COLO668 (cell line): ENCODE measurements around the gene PDZD8.

Experiments
- DNase-seq: peaks from one replicate; lab custom pipeline; 2025; ENCODE audit not compliant: unreplicated experiment; lab: John Stamatoyannopoulos, UW

The PDZD8 gene

DNA sequence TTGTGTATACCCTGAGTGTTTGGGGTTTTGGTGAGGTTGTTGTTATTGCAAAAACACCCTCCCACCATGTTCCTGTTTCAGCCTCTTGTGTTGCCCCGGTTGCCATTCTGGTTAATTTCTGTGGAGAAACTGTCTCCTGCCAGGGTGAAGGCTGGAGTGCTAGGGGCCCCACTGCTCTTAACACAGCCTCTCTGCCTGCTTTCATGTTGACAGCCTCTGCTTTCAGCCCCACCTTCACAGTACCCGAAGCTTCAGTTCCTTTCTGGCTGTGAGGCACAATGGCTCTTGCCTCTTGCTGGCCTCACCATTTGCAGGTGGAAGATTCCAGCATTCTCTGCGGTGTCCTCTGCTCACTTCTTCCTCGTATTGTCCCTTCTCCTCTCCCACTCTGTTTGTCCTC lies 115.2 kb downstream of the PDZD8 start:
- no peak for DNase-seq

DNA sequence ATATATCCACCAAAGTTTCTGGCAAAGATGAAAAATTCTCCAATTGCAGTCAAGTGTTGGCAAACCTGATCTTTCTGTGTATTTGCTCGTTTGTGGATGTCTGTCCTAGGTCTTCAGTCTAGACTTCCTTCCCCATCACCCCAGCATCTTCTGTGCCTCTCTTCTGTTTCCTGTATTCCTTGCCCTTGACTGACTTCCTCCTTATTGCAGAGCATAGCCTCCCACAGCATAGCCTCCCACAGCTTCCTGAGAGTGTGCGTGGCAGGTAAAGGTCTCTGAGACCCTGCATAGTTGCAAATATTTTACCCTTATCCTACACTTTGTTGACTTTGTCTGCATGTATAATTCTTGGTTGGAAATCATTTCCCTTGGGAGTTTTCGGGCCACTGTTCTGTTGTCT lies 116.0 kb downstream of the PDZD8 start:
- DNase-seq, result no peak

DNA sequence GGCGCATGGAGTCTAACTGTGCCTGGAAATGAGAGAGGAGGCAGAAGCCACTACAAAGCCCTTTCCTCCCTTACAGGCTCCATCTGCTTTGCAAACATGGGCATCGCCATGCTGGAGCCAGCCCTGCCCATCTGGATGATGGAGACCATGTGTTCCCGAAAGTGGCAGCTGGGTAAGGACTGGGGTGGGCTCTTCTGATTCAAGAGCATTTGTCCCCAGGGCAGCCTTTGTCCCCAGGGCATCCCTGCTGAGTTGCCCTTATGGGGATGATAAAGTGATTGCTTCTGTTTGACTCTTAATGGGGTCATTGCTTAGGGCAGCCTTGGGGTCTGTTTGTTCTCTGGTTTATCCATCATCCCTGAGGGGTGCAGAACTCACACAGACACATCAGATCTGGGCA lies 117.5 kb downstream of the PDZD8 start:
- DNase-seq, result no peak

DNA sequence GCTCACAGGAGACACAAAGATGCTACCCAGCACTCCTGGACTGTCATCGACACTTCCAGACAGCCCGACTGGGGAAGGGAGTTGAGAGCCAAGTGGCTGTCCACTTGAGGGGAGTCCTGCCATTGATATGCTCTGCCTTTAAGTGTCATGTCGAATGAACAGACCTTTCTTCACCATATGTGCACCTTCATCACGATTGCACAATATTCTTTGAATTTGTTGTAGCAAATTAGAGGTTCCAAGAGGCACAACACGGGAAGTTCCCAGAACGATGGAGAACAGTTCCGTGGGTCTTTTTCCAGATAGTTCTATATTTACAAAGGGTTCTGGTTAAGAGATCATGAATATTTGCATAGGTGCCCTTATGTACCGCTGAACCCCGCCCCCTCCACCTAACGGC lies 118.3 kb downstream of the PDZD8 start:
- DNase-seq, result no peak

DNA sequence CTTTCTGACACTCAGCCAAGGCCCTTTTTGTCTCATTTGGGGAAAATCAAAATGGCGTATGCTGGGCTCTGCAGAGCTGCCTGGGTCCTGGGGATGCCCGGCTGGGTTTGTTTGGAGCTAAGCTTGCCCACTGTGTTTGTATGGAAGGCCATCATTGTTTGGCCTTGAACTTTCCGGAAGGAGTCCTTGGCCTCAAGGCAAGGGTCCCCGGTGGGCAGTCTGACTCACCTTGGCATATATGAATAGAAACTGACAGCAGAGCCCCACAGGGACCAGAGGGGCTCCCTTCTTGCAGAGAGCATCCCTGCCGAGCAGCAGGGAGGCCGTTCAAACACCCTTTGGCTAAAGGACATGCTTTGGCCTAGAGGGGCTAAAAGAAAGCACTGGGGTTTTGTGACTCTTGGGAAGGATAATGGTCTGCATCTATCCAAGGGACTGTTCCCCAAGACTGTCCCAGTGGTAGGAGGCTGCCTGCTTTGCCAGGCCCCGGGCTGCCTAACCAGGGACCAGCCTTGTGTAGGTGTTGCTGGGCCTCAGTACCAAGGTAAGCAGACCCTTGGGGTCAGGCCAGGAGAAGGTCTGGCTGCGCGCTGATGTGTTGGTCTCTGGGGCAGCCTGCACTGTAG lies 119.3 kb downstream of the PDZD8 start:
- no peak for DNase-seq

DNA sequence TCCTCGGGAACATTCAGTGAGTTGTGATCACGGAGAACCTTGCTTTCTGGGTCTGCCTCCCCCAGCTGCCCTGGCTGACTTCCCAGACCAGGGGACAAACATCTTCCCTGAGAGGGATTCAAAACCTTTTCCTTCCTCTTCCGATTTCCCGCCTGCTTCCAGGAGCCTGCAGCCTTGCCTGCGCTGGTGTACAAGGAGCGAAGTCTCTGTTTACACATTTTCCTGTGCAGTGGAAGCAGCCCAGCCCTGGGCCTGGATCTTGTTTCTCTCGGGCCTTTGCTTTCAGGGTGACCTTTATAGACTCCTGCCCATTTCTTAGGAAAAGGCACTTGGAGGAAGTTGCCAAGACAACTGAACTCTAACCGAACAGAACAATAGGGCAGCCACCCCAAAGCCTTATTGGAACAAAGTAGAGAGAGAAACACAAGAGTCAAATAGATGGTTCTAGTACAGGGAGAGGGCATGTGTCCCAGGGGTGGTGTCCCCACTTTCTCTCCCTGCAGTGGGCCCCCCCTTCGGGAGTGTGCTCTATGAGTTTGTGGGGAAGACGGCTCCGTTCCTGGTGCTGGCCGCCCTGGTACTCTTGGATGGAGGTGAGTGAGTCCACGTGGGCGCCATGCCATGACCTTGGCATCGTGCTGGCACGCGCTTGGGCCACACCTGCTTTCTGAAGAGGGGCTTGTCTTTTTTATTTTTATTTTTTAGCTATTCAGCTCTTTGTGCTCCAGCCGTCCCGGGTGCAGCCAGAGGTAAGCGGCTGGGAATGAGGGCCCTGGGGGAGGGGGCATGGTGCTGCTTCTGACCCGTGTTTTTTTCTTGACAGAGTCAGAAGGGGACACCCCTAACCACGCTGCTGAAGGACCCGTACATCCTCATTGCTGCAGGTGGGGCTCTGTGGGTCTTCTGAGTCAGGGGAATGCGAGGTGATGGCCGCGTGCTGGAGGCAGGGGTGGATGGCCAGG lies 120.2 kb downstream of the PDZD8 start:
- no peak for DNase-seq

DNA sequence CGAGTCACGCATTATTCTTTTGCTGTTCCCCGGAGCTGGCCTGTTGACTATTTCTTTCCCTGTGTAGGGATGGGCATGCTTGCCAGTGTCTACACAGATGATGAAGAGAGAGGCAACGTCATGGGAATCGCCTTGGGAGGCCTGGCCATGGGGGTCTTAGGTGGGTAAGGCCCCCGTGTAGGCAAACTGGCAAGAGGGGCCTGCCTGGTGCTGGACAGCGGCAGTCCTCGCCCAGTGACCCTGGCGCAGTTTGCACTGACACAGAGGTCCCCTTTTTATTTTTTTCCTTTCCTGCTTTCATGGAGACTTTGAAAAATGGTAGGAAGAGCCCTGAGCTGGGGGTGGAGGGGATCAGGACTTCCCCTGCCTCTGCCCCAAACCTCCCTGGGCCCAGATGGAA lies 120.9 kb downstream of the PDZD8 start:
- DNase-seq, result no peak

DNA sequence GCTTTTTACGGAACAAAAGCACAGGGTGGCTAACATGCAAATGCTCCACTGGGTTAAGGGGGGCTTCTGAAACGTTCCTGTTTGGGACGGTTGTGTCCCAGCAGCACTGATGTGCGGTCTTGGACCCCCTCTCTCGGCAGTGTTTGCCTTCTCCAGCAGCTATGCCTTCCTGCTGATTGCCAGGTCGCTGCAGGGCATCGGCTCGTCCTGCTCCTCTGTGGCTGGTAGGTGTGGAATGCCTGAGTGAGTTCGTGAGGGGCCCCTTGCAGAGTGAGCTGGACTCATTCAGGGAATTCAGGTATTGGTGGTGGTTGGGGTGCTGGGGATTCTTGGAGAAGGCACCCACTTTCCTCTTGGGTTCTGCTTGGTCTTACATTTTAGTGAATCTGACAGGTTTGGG lies 121.3 kb downstream of the PDZD8 start:
- DNase-seq, result no peak

DNA sequence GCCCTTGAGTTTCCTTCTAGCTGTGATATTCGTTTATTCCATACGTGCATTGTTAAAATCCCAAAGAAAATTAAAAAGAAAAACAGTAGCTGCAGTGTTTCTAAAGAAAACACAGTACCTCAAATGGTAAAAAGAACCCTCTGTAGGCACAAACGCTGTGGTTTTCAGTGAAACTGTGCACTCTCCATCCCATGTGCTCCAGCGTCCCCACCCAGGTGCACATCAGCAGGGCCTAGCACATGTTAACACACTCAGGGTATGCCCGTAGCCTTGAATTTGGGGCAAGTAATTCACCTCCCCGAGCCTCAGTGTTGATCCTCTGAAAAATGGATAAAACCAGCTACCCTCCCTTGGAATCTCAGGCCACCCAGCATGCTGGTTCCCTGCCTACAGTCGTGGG lies 124.8 kb downstream of the PDZD8 start:
- no peak for DNase-seq

DNA sequence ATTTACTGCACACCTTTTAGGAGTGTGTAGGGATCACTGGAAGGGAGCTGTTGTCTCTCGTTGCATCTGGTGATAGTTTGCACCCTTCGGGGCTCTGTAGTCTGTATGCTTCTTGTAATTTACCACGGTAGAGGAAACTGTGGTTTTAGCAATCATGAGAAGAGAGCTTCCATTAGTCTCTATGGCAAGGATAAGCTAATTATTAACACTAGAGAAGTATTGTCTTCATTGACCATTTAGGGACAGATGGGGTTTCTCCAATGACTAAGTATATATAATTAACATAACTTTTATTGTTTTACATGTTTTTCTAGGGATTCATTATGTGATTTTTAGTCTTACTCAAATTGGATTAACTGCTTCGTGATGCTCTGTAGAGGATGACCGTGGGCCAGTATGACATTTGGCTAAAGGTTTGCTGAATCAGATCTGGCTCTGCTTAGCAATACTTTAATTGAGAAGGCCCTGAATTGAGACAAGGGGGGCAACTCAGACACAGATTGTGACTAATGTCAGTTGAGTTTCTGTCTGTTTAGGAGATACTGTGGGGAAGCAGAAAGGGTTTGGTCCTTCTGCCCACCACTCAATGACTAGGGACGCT lies 125.6 kb downstream of the PDZD8 start:
- DNase-seq, result no peak

DNA sequence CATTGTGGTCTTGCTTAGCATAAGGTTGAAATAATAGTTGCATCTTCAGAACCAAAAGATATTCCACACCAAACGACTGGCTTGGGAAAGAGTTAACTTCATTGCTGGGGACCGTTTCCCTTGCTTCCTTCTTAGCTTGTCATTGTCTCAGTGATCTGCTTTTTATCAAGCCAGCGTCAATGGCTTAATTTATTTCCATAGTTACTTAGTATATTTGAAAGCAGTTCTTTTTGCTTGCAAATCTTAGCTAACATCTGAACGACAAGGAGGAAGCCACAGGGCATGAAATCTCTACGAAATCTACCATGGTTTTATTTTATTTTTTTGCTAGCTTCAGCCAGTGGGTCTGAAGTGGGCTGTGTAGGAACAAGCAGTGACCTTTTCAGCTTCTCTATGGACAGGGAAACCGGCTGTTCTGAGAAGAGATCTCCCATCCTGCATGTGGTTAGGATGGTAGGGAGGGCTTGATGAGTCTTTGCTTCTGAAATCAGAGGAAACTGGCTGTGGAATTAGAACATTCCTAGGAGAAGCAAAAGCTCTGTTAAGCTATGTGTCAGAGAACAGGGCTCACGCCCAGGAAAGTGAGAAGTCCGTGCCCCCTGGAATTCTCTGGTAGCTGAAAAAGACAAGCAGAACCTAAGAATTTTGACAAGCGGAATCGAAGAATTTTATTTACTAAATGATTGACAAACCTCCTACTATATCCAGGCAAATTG lies 126.3 kb downstream of the PDZD8 start:
- DNase-seq, result no peak

DNA sequence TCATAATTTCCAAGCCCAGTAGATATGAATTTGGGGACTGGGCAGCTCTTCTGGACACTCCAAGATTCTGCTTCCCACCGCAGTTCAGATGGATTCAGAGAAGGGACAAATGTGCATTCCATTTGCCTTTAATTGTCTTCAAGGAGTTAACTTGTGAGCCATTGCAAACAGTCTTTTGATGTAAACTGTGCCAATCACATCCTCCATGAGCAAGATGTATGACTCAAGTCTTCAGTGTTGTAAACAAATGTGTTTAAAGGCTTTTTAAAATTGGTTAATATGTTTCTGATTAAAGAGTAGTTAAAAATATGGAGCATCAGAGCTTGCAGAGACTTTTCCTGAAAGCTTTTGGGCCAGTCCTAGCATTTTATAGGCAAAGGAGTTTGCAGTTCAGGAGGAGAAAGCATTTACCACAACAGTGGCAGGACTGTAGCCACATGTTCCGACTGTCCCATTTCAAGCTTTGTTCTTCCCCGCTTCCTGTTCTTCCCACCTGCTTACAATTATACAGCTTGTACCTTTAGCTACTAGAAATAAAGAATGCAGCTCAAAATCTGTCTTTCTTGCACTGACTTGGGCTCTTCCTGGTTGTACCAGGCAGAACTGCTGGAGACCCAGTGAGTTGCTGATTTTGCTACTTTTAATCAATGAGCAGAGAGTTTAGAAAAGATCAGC lies 128.1 kb downstream of the PDZD8 start:
- DNase-seq, result no peak

DNA sequence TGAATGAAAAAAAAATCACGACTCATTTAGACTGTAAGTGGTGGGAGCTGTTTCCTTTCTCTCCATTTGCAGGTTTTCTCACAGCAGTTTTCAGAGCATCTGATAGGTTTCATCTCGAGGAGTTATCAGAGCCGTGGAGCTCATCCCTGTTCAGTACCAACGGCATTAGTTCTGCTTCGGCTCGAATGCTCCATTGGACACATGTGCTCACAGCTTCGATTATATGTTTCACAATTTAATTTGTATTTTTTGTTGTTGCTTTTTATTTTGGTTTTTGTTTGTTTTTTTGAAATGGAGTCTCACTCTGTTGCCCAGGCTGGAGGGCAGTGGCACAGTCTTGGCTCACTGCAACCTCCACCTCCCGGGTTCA lies 132.8 kb downstream of the PDZD8 start:
- DNase-seq, result no peak

DNA sequence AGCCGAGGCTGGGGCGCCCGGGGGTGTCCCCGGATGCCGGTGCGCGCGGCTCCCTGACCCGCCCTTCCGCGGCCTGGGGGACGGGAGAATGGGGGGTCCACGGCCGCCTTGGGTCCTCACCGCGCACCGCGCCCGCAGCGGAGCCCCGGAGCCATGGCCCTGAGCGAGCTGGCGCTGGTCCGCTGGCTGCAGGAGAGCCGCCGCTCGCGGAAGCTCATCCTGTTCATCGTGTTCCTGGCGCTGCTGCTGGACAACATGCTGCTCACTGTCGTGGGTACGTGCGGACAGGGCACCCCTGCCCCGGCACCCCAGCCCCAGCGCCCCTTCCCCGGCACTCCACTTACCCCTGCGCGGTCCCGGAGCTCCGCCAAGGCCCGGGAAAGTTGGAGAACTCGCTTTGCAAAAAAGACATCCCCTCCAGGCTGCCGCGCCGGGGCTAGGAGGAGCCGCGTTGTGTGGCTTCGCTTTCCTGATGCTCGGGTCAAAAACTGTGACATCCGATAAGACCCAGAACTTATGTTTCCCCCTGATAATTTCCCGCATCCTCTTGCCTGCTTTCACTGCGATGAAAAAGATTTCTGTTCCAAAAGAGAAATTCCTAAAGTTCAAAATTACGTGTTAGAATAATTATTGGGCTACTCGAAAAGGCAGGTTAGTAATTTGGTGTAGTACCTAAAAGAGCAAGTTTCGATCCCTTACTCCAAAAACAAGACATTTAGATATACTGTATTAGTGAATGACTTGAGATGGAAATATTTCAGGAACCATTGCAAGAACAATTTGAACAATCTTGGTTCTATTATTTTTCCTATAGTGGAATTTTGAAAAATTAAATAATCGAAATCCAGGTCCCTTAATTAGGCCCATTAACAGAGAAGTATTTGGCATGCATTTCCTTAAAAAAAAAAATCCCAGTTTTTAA lies 133.4 kb downstream of the PDZD8 start:
- DNase-seq, result peak; percentile 12

DNA sequence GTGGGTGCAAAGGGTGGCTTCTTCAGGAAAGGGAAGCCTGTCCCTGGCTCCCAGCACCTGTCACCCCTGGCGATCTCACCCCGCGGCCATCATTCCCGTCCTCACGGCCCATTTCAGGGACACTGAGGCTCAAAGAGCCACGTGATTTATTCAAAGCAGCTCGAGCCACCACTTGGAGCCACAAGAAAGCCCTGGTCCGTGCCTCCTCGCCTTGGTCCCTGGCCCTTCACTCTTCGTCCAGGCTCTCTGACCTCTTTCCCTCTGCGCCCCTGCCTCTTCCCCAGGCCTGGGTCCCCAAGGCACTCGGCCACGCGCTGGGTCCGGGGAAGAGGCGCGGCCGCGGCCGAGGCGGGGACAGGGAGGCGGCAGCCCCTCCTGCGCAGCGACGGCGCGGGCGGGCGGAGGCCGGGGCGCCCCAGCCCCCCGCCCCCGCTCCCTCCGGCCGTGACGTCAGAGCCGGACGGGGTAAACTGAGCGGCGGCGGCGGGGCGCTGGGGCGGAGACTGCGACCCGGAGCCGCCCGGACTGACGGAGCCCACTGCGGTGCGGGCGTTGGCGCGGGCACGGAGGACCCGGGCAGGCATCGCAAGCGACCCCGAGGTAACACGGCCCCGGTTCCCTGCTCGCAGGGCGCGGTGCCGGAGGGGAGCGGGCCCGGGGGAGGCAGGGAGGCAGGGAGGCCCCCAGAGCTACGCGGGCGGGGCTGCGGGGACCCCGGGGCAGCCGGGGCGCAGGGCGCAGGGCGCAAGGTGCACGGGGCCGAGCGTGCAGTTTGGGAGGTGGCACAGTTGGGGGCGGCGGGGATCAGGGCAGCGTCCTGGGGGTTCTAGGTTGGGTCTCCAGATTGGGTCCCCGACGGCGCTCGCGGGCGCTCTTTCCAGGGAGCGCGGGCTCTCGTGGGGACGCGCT lies 134.4 kb downstream of the PDZD8 start, which contains the start of gene SLC18A2:
SLC18A2 (plus strand) TSS at position 494 of the 909 bp plus-strand sequence. CDS start 580 bp downstream, outside the sequence.
- DNase-seq, result no peak

DNA sequence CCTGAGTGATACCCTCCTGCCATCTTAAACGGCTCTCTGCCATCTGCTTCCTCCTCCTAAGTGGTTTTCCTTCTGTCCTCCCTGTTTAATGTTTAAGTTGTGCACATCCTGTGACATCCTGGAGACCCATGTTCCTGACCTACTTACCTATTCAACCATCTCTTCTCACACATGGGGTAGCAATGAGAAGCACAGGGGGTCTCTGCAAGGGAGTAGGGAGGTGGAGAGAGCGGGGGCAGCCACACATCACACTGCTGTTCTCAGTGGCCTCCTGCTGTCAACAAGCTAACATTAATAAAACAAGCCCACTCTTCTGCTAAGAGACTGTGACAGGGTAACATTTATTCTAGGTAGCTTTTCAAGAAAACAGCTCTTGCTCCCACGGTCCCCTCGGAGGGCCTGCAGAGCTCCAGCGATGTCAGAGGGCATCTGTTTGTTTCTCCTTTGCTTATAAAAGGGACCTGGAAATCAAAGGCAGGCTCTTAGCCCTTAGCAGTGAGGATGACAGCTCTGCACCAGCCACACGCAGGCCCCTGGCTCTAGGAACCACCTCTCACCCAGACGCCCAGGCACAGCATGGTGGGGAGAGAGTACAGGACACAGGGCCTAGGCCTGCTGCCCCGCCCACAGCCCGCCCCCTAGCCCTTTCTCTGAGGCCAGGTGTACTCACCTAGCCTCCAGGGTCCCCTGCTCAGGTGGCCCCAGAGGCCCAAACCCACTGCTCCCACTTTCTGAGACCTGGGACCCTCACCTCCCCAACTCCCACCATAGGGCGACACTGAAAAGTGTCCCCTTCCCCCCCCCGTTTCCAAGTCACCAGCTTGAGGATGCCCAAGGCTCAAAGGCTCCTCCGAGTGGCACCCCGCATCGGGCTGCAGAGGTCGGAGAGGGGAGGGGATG lies 135.3 kb downstream of the PDZD8 start:
- no peak for DNase-seq

DNA sequence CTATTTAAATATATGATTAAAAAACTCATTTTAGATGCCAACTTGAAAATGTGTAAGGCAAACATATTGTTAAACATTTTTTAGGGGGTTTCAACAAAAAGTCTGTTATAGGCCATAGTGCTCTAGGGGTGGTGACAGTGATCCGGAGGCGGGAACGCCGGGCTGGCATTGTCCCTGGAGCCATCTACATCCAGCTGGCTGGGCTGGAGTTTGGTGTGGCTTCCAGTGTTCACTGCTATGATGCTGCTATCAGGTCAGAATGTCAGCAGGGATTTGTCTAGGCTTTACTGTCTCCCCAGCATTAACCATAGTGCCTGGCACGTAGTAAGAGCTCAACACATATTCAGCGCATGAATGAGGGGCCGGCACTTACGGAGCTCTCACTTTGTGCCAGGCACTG lies 136.2 kb downstream of the PDZD8 start:
- no peak for DNase-seq
